Trophoblast cell (in vitro differentiated cells and primary cell): ENCODE results near the gene UNC50.

Source experiments
- DNase-seq, 2 donors: peaks; one replicate each; pipeline ENCODE4 v3.0.0-alpha.2; 2016
- H2AFZ ChIP-seq: 2 replicates; pipeline ENCODE4 v1.6.1; 2013; ENCODE audit warnings: low read length, moderate library complexity, mild to moderate bottlenecking; ENCODE audit not compliant: insufficient read depth, poor library complexity
- H2AK5ac ChIP-seq: 2 replicates; pipeline ENCODE4 v1.6.1; 2013; ENCODE audit warnings: mild to moderate bottlenecking, low read length
- H2BK120ac ChIP-seq: 2 replicates; pipeline ENCODE4 v1.6.1; 2013; ENCODE audit warnings: low read length, mild to moderate bottlenecking, moderate library complexity; ENCODE audit not compliant: insufficient read depth, poor library complexity
- H2BK12ac ChIP-seq: 2 replicates; pipeline ENCODE4 v1.6.1; 2013; ENCODE audit warnings: mild to moderate bottlenecking, low read length, moderate library complexity
- H2BK5ac ChIP-seq: 2 replicates; pipeline ENCODE4 v1.6.1; 2013; ENCODE audit warnings: low read length, low read depth, moderate library complexity, mild to moderate bottlenecking; ENCODE audit not compliant: poor library complexity
- H3K14ac ChIP-seq: 2 replicates; pipeline ENCODE4 v1.6.1; 2013; ENCODE audit warnings: mild to moderate bottlenecking, low read length
- H3K18ac ChIP-seq: 2 replicates; pipeline ENCODE4 v1.6.1; 2013; ENCODE audit warnings: mild to moderate bottlenecking, low read length
- H3K23ac ChIP-seq: 2 replicates; pipeline ENCODE4 v1.6.1; 2013; ENCODE audit warnings: low read length
- H3K27ac ChIP-seq: 2 replicates; pipeline ENCODE4 v1.5.1; 2013; ENCODE audit warnings: low read depth, mild to moderate bottlenecking, inconsistent platforms, low read length, moderate library complexity
- H3K27me3 ChIP-seq: 2 replicates; pipeline ENCODE4 v1.6.1; 2013; ENCODE audit warnings: inconsistent platforms, mild to moderate bottlenecking, low read length, moderate library complexity; ENCODE audit not compliant: insufficient read depth
- H3K36me3 ChIP-seq, 2 experiments: 1 replicate in 1 of 2; 2 replicates in 1 of 2; pipeline ENCODE4 v1.6.1; 2013; ENCODE audit warnings: low read length in 2 of 2, mild to moderate bottlenecking in 2 of 2, moderate library complexity in 1 of 2; ENCODE audit not compliant: insufficient read depth in 2 of 2, control insufficient read depth in 1 of 2
- H3K4ac ChIP-seq: 2 replicates; pipeline ENCODE4 v1.6.1; 2013; ENCODE audit warnings: low read depth, mild to moderate bottlenecking, low read length, moderate library complexity
- H3K4me1 ChIP-seq, 2 experiments: 1 replicate in 1 of 2; 2 replicates in 1 of 2; pipeline ENCODE4 v1.6.1; 2013; ENCODE audit warnings: low read length in 2 of 2, mild to moderate bottlenecking in 2 of 2, moderate library complexity in 1 of 2; ENCODE audit not compliant: insufficient read depth in 2 of 2, control insufficient read depth in 1 of 2
- H3K4me2 ChIP-seq: 2 replicates; pipeline ENCODE4 v1.6.1; 2013; ENCODE audit warnings: inconsistent platforms, mild to moderate bottlenecking, low read length, moderate library complexity
- H3K4me3 ChIP-seq: 2 replicates; pipeline ENCODE4 v1.5.1; 2013; ENCODE audit warnings: mild to moderate bottlenecking, low read depth, low read length, inconsistent platforms
- H3K79me1 ChIP-seq: one replicate; pipeline ENCODE4 v1.6.1; 2013; ENCODE audit warnings: low read length
- H3K79me2 ChIP-seq: 2 replicates; pipeline ENCODE4 v1.6.1; 2013; ENCODE audit warnings: low read length, mild to moderate bottlenecking; ENCODE audit not compliant: control insufficient read depth, insufficient read depth, poor library complexity
- H3K9ac ChIP-seq: 2 replicates; pipeline ENCODE4 v1.6.1; 2013; ENCODE audit warnings: mild to moderate bottlenecking, low read length
- H3K9me3 ChIP-seq: 2 replicates; pipeline ENCODE4 v1.6.1; 2013; ENCODE audit warnings: low read depth, mild to moderate bottlenecking, control low read depth, inconsistent platforms, low read length; ENCODE audit not compliant: insufficient read depth
- H4K12ac ChIP-seq: 2 replicates; pipeline ENCODE4 v1.6.1; 2013; ENCODE audit warnings: low read depth, mild to moderate bottlenecking, low read length, moderate library complexity
- H4K8ac ChIP-seq: 2 replicates; pipeline ENCODE4 v1.6.1; 2013; ENCODE audit warnings: low read depth, mild to moderate bottlenecking, low read length, moderate library complexity
- H4K91ac ChIP-seq: one replicate; pipeline ENCODE4 v1.6.1; 2013; ENCODE audit warnings: low read depth, mild to moderate bottlenecking, low read length, moderate library complexity
- WGBS: extraction: QIAGEN DNeasy Blood & Tissue Kit; methylation state at CpG from one replicate; pipeline ENCODE4 v1.1.7; 2013; ENCODE audit warnings: missing lambda C conversion rate; ENCODE audit not compliant: insufficient read length, insufficient coverage; ENCODE audit errors: extremely low coverage; 5-methylcytosine and 5-hydroxymethylcytosine counted together

The UNC50 gene

GRCh38 chr2:98623657-98624056 is 15.3 kb downstream of the UNC50 start:
- Histone ChIP-seq H3K9me3 (no peaks in the 10 kb centered on the region), H3K4me1 (no peaks in the 10 kb centered on the region), H4K91ac (no peak overlapping the region), H2BK120ac (no peak overlapping the region), H3K27me3 (no peaks in the 10 kb centered on the region), H3K9ac (no peak overlapping the region), H3K23ac (no peak overlapping the region), H2AFZ (no peak overlapping the region), H3K79me1 (no peaks in the 10 kb centered on the region), H4K8ac (no peak overlapping the region), H2AK5ac (no peak overlapping the region), H3K27ac (no peak overlapping the region), H3K4ac (no peak overlapping the region), H3K79me2 (no peaks in the 10 kb centered on the region), H3K4me2 (no peak overlapping the region), H3K18ac (no peak overlapping the region), H3K14ac (no peak overlapping the region), H3K36me3 (peaks cover 0 to 1% of the 10 kb centered on the region in 2 experiments), H2BK12ac (no peak overlapping the region), H4K12ac (peak overlapping the region; percentile 54), H3K4me3 (no peak overlapping the region), H2BK5ac (no peak overlapping the region)
- DNase-seq = no peak
- WGBS = no CpG with 5 or more reads among the region's 5 CpGs

- H3K79me1 ChIP-seq = no peaks in the 10 kb centered on the region
- H2BK12ac ChIP-seq = no peak overlapping the region
- WGBS = no CpG with 5 or more reads among the region's 3 CpGs
- H4K8ac ChIP-seq = no peak overlapping the region
- DNase-seq = peak; percentile 27 to 79
- no peak overlapping the region for H2BK120ac ChIP-seq
- no peaks in the 10 kb centered on the region for H3K27me3 ChIP-seq
- no peak overlapping the region for H4K91ac ChIP-seq
- H3K27ac ChIP-seq = no peak overlapping the region
- H3K14ac ChIP-seq = no peak overlapping the region
- no peak overlapping the region for H2AFZ ChIP-seq
- no peaks in the 10 kb centered on the region for H3K79me2 ChIP-seq
- H3K18ac ChIP-seq = no peak overlapping the region
- peaks cover 2 to 8% of the 10 kb centered on the region in 2 experiments for H3K4me1 ChIP-seq
- H3K4me2 ChIP-seq = no peak overlapping the region
- H2AK5ac ChIP-seq = no peak overlapping the region
- no peak overlapping the region for H3K4me3 ChIP-seq
- H3K9me3 ChIP-seq = no peaks in the 10 kb centered on the region
- H2BK5ac ChIP-seq = no peak overlapping the region
- H3K4ac ChIP-seq = no peak overlapping the region
- no peak overlapping the region for H3K23ac ChIP-seq
- H3K9ac ChIP-seq = no peak overlapping the region
- H3K36me3 ChIP-seq = peaks cover 0 to 2% of the 10 kb centered on the region in 2 experiments
- no peak overlapping the region for H4K12ac ChIP-seq
Observed at GRCh38 chr2:98632351-98632750, 24.0 kb downstream of the UNC50 start.

GRCh38 chr2:98634406-98635092 is 26.2 kb downstream of the UNC50 start:
- no peaks in the 10 kb centered on the region for H3K9me3 ChIP-seq

GRCh38 chr2:98637401-98638147 is 29.2 kb downstream of the UNC50 start:
- no peaks in the 10 kb centered on the region for H3K79me2 ChIP-seq
- DNase-seq = no peak
- H2BK12ac ChIP-seq = no peak overlapping the region
- no peaks in the 10 kb centered on the region for H3K27me3 ChIP-seq
- H2BK5ac ChIP-seq = no peak overlapping the region
- H3K23ac ChIP-seq = no peak overlapping the region
- no peak overlapping the region for H3K27ac ChIP-seq
- no peak overlapping the region for H3K4me2 ChIP-seq
- no peak overlapping the region for H2AK5ac ChIP-seq
- no peak overlapping the region for H3K18ac ChIP-seq
- no peak overlapping the region for H2BK120ac ChIP-seq
- no peak overlapping the region for H4K91ac ChIP-seq
- no peak overlapping the region for H4K12ac ChIP-seq
- no CpG with 5 or more reads among the region's 10 CpGs for WGBS
- no peak overlapping the region for H3K4ac ChIP-seq
- no peak overlapping the region for H3K4me3 ChIP-seq
- no peak overlapping the region for H3K14ac ChIP-seq
- no peaks in the 10 kb centered on the region for H3K36me3 ChIP-seq
- no peak overlapping the region for H4K8ac ChIP-seq
- H3K9me3 ChIP-seq = no peaks in the 10 kb centered on the region
- no peaks in the 10 kb centered on the region for H3K79me1 ChIP-seq
- no peak overlapping the region for H3K9ac ChIP-seq
- peaks cover 2 to 7% of the 10 kb centered on the region in 2 experiments for H3K4me1 ChIP-seq
- H2AFZ ChIP-seq = no peak overlapping the region

More at GRCh38 chr2:98634406-98635092, 26.2 kb downstream of the UNC50 start:
- Histone ChIP-seq H3K4ac (no peak overlapping the region), H3K27me3 (no peaks in the 10 kb centered on the region), H4K8ac (peak overlapping the region; percentile 11), H3K79me1 (no peaks in the 10 kb centered on the region), H3K27ac (peak overlapping the region; percentile 76), H3K4me3 (no peak overlapping the region), H3K4me1 (peaks cover 2 to 8% of the 10 kb centered on the region in 2 experiments), H3K9ac (no peak overlapping the region), H2BK12ac (peak overlapping the region; percentile 6), H4K12ac (no peak overlapping the region), H3K79me2 (no peaks in the 10 kb centered on the region), H3K23ac (no peak overlapping the region), H2AK5ac (no peak overlapping the region), H2BK120ac (no peak overlapping the region), H3K14ac (no peak overlapping the region), H3K18ac (no peak overlapping the region), H3K36me3 (peaks cover 0 to 2% of the 10 kb centered on the region in 2 experiments), H2AFZ (no peak overlapping the region), H3K4me2 (no peak overlapping the region), H4K91ac (no peak overlapping the region), H2BK5ac (no peak overlapping the region)
- peak; percentile 45 to 73 for DNase-seq
- WGBS = no CpG with 5 or more reads among the region's 9 CpGs
